AG04450 (cell line): ENCODE results near the gene DNAJC5G. TPM values are rescaled to one million over a fixed set of nuclear protein-coding genes. Genes with fewer than 3 reads are reported as not detected.
A peak's percentile ranks its signal among the peaks of the same experiment; 100 is the strongest.

Experiments
- CTCF ChIA-PET: fragments of 300-600, 350-600 bp; formaldehyde crosslinking; extraction: SDS; loops from one replicate; lab custom pipeline; 2022; ENCODE audit warnings: antibody characterized with exemption, inconsistent platforms; lab: Charles Lee
- POLR2A ChIA-PET: fragments of 350-600 bp; formaldehyde crosslinking; extraction: SDS; loops from one replicate; lab custom pipeline; 2021; ENCODE audit warnings: antibody characterized with exemption, inconsistent platforms; lab: Yijun Ruan, JAX
- DNase-seq: peaks from one replicate; pipeline ENCODE4 v3.0.0-alpha.2; 2011; ENCODE audit warnings: low read depth, low spot score
- H3K27ac ChIP-seq: one replicate; pipeline ENCODE4 v1.5.1; 2012; ENCODE audit warnings: low read depth, low read length, control low read depth
- H3K27me3 ChIP-seq: one replicate; pipeline ENCODE4 v1.6.0; 2012; ENCODE audit warnings: low read length; ENCODE audit not compliant: control insufficient read depth, insufficient read depth
- H3K4me3 ChIP-seq: 2 replicates; pipeline ENCODE4 v1.5.1; 2011; ENCODE audit warnings: mild to moderate bottlenecking, low read depth, low read length, control low read depth
- H3K9me3 ChIP-seq: 2 replicates; pipeline ENCODE4 v1.5.1; 2012; ENCODE audit warnings: low read length; ENCODE audit not compliant: control insufficient read depth, insufficient read depth
- CTCF ChIP-seq: IDR thresholded peaks from 2 replicates; pipeline ENCODE4 v1.5.1; 2011; ENCODE audit warnings: low read depth, low read length, control low read depth, inconsistent platforms
- polyA plus RNA-seq: library from polyadenylated mRNA; depleted of rRNA; stranded (reverse); fragments of >200 nt; gene quantifications from 2 replicates; pipeline ENCODE4 v1.2.3, GENCODE V29; 2011

The DNAJC5G gene
- polyA plus RNA-seq, 1 experiment = not detected

- CTCF ChIA-PET = interaction anchor here (4.1 to 5.1 kb wide), 2 partner anchors 30 to 53 kb away, joined by 41 to 53 read pairs; no protein-coding TSS in a partner anchor
- peak; percentile 79 for TF ChIP-seq CTCF
- peaks cover 15% of the 10 kb centered on the region for H3K27me3 ChIP-seq
- DNase-seq = no peak
- POLR2A ChIA-PET = no interaction called here
- no peaks in the 10 kb centered on the region for H3K9me3 ChIP-seq
- H3K4me3 ChIP-seq = no peak overlapping the region
- H3K27ac ChIP-seq = no peak overlapping the region
These were observed 25.2 kb upstream of the DNAJC5G start for GRCh38 chr2:27249891-27250651.

DNA sequence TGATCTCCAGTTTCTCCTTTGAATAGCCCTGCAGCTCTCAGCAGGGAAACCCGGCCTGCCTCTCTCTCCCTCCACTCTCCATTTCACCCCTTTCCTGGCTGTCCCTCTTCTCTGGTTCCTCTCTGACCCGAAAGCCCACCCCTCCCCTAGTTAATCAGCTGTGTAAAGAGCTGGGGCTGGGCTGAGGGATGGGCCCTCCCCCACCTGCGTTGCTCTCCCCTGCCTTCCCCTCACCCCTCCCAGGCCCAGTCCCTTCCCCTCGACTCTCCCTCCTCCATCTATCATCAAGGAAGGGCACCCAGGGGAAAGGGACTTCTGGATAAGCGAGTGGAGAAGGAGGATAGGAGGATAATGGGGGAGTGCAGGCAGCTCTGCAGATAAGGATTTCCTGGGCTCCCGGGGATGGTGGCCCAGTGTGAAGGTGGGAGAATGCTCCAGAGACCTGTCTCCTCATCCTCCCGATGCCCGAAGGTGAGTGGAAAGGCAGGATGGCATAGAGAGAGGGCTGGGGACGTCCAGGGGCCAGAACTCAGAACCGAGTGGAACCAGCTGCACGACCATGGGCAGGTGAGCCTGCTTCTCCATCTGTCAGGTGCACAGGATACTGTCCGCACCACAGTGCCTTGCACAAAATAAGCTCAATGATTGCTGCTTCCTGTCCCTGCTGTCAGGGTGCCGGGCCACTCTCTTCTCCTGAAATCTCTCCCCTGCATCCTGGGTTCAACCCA lies 24.4 kb upstream of the DNAJC5G start:
- DNase-seq = no peak
- TF ChIP-seq CTCF = no peak
- Histone ChIP-seq H3K4me3 (no peak overlapping the region), H3K27ac (peak overlapping the region; percentile 11), H3K27me3 (peaks cover 15% of the 10 kb centered on the region), H3K9me3 (no peaks in the 10 kb centered on the region)
- ChIA-PET CTCF (interaction anchor here (0.6 to 5.1 kb wide), 5 partner anchors 14 to 240 kb away, joined by 3 to 53 read pairs (median 7); no protein-coding TSS in a partner anchor), POLR2A (no interaction called here)

DNA sequence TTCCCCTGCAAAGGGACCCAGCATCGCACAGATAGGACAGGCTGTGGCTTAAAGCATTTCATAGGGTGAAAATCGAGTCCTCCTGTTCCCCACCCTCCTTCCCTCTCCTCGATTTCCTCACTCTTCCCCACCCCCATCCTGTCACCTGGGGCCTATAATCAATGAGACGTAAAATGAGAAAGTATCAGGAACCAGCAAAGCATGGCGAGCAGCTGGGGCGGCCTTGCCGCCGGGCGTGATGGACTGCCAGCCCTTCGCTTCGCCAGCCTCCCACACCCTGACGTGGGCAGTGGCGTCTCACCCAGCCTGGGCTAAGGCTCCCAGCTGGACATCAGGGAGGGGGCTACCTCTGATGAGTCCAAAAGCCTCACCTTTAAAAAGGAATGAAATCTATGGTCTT lies 23.5 kb upstream of the DNAJC5G start:
- no peak overlapping the region for H3K27ac ChIP-seq
- H3K27me3 ChIP-seq = peaks cover 18% of the 10 kb centered on the region
- no peak for TF ChIP-seq CTCF
- DNase-seq = no peak
- ChIA-PET CTCF (interaction anchor here (1.3 to 5.1 kb wide), 4 partner anchors 15 to 73 kb away, joined by 4 to 53 read pairs (median 24); no protein-coding TSS in a partner anchor), POLR2A (no interaction called here)
- H3K9me3 ChIP-seq = no peaks in the 10 kb centered on the region
- H3K4me3 ChIP-seq = no peak overlapping the region

DNA sequence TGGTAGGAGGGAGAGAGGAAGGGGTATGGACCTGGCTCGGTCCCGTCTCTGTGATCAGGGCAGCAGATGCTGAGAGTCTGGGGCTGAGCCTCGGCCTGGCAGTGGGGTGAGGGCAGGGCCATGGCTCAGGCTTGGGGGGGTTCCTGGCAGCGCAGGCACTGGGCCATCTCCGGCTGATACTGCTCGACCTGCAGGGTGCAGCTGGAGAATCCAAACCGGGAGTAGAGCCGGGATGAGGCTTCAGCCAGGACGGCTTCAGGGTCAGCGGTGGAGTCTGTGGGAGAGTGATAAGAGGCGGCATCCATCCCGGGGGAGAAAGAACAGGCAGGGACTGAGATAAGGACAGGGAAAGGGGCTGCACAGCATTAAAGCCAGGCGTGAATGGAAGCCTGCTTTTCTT lies 20.0 kb upstream of the DNAJC5G start:
- H3K9me3 ChIP-seq = no peaks in the 10 kb centered on the region
- TF ChIP-seq CTCF = no peak
- POLR2A ChIA-PET = no interaction called here
- CTCF ChIA-PET = interaction anchor here (0.8 to 1.6 kb wide), 3 partner anchors 10 to 122 kb away, joined by 4 to 15 read pairs (median 6); no protein-coding TSS in a partner anchor
- H3K27me3 ChIP-seq = peaks cover 30% of the 10 kb centered on the region
- H3K4me3 ChIP-seq = no peak overlapping the region
- no peak for DNase-seq
- no peak overlapping the region for H3K27ac ChIP-seq
